A549 (cell line): Measurements from ENCODE around the gene HTRA3.

ENCODE experiments used
- EP300 ChIP-seq, 2 experiments: fragments of >200 bp; sonication (Bioruptor Twin); formaldehyde crosslinking; IDR thresholded peaks; 2 replicates in 1 of 2; 3 replicates in 1 of 2; pipeline ENCODE4 v1.6.1; 2016 to 2017
- ESRRA ChIP-seq: fragments of 150-350 bp; IDR thresholded peaks from 2 replicates; pipeline ENCODE4 v1.6.1; 2014; ENCODE audit warnings: mild to moderate bottlenecking, low read length, borderline replicate concordance
- MAFK ChIP-seq: fragments of 450-650 bp; IDR thresholded peaks from 2 replicates; pipeline ENCODE4 v1.6.1; 2014; ENCODE audit not compliant: partially characterized antibody
- MAZ ChIP-seq: fragments of 150-350 bp; IDR thresholded peaks from 2 replicates; pipeline ENCODE4 v1.6.1; 2014; ENCODE audit warnings: antibody characterized with exemption, low read depth, low read length, borderline replicate concordance
- POLR2A ChIP-seq: IDR thresholded peaks from 2 replicates; pipeline ENCODE4 v1.6.1; 2012; ENCODE audit warnings: mild to moderate bottlenecking, low read length
- RAD21 ChIP-seq, 2 experiments: fragments of >200 bp in 1 of 2; sonication (Bioruptor Twin) in 1 of 2; formaldehyde crosslinking in 1 of 2; IDR thresholded peaks in 1 of 2; conservative IDR thresholded peaks in 1 of 2; 2 replicates in 1 of 2; 3 replicates in 1 of 2; pipeline ENCODE4 v1.6.1; 2012 to 2018; ENCODE audit warnings: inconsistent platforms in 1 of 2
- SMC3 ChIP-seq: fragments of >200 bp; sonication (Bioruptor Twin); formaldehyde crosslinking; IDR thresholded peaks from 3 replicates; pipeline ENCODE4 v1.6.1; 2018; ENCODE audit warnings: inconsistent platforms
- SREBF2 ChIP-seq: fragments of 450-650 bp; IDR thresholded peaks from 2 replicates; pipeline ENCODE4 v1.6.1; 2014; ENCODE audit warnings: mild to moderate bottlenecking, moderate library complexity
- TF ChIP-seq, protein P1 (sequence below): fragments of >200 bp; sonication (Bioruptor Twin); formaldehyde crosslinking; IDR thresholded peaks from 3 replicates; pipeline ENCODE4 v1.5.1; 2016
- TF ChIP-seq, protein P2 (sequence below): fragments of 200-600 bp; sonication (generic); IDR thresholded peaks from 2 replicates; pipeline ENCODE4 v1.6.1; 2016; ENCODE audit warnings: antibody characterized with exemption, mild to moderate bottlenecking, moderate library complexity
- TF ChIP-seq, protein P3 (sequence below): fragments of 250-450 bp; sonication (Bioruptor Pico); IDR thresholded peaks from 2 replicates; pipeline ENCODE4 v1.5.0; 2020; ENCODE audit warnings: low read depth, mild to moderate bottlenecking, moderate library complexity
- TF ChIP-seq, protein P4 (sequence below): fragments of 250-450 bp; sonication (Bioruptor Pico); IDR thresholded peaks from 2 replicates; pipeline ENCODE4 v1.5.0; 2021; ENCODE audit warnings: mild to moderate bottlenecking, moderate library complexity, borderline replicate concordance
- TF ChIP-seq, protein P5 (sequence below): IDR thresholded peaks from 2 replicates; pipeline ENCODE4 v1.6.1; 2012

DNA sequence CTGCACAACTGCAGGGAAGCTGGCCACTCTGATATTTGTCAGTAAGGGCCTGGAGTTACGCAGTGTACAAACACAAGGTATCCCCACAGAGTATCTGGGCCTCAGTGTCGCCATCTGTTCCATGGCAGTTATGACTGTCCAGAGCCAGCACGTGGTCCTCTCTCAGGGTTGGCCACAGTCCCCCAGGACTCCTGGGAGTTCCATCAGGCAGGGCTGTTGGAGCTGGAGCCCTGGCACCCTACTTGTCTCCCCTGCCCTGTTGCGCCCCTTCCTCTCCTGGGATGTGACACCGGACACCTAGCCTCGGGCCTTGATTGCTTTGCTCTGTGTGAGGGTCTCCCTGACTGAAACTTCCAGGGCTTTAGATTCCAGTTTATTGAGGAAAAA, 8.4 kb downstream of the HTRA3 start:
- TF ChIP-seq, protein P1, sequence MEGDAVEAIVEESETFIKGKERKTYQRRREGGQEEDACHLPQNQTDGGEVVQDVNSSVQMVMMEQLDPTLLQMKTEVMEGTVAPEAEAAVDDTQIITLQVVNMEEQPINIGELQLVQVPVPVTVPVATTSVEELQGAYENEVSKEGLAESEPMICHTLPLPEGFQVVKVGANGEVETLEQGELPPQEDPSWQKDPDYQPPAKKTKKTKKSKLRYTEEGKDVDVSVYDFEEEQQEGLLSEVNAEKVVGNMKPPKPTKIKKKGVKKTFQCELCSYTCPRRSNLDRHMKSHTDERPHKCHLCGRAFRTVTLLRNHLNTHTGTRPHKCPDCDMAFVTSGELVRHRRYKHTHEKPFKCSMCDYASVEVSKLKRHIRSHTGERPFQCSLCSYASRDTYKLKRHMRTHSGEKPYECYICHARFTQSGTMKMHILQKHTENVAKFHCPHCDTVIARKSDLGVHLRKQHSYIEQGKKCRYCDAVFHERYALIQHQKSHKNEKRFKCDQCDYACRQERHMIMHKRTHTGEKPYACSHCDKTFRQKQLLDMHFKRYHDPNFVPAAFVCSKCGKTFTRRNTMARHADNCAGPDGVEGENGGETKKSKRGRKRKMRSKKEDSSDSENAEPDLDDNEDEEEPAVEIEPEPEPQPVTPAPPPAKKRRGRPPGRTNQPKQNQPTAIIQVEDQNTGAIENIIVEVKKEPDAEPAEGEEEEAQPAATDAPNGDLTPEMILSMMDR: no peak
- TF ChIP-seq, protein P2, sequence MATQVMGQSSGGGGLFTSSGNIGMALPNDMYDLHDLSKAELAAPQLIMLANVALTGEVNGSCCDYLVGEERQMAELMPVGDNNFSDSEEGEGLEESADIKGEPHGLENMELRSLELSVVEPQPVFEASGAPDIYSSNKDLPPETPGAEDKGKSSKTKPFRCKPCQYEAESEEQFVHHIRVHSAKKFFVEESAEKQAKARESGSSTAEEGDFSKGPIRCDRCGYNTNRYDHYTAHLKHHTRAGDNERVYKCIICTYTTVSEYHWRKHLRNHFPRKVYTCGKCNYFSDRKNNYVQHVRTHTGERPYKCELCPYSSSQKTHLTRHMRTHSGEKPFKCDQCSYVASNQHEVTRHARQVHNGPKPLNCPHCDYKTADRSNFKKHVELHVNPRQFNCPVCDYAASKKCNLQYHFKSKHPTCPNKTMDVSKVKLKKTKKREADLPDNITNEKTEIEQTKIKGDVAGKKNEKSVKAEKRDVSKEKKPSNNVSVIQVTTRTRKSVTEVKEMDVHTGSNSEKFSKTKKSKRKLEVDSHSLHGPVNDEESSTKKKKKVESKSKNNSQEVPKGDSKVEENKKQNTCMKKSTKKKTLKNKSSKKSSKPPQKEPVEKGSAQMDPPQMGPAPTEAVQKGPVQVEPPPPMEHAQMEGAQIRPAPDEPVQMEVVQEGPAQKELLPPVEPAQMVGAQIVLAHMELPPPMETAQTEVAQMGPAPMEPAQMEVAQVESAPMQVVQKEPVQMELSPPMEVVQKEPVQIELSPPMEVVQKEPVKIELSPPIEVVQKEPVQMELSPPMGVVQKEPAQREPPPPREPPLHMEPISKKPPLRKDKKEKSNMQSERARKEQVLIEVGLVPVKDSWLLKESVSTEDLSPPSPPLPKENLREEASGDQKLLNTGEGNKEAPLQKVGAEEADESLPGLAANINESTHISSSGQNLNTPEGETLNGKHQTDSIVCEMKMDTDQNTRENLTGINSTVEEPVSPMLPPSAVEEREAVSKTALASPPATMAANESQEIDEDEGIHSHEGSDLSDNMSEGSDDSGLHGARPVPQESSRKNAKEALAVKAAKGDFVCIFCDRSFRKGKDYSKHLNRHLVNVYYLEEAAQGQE: no peak
- TF ChIP-seq POLR2A (no peak), MAFK (no peak), ESRRA (no peak), MAZ (no peak), SMC3 (no peak), EP300 (IDR thresholded peaks at IDR 0.05) (no peak), SREBF2 (no peak), RAD21 (conservative IDR thresholded peaks at IDR 0.05 in 1 of 2, IDR thresholded peaks at IDR 0.05 in 1 of 2) (no peak)
- TF ChIP-seq, protein P3, sequence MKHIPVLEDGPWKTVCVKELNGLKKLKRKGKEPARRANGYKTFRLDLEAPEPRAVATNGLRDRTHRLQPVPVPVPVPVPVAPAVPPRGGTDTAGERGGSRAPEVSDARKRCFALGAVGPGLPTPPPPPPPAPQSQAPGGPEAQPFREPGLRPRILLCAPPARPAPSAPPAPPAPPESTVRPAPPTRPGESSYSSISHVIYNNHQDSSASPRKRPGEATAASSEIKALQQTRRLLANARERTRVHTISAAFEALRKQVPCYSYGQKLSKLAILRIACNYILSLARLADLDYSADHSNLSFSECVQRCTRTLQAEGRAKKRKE: no peak
- TF ChIP-seq, protein P4, sequence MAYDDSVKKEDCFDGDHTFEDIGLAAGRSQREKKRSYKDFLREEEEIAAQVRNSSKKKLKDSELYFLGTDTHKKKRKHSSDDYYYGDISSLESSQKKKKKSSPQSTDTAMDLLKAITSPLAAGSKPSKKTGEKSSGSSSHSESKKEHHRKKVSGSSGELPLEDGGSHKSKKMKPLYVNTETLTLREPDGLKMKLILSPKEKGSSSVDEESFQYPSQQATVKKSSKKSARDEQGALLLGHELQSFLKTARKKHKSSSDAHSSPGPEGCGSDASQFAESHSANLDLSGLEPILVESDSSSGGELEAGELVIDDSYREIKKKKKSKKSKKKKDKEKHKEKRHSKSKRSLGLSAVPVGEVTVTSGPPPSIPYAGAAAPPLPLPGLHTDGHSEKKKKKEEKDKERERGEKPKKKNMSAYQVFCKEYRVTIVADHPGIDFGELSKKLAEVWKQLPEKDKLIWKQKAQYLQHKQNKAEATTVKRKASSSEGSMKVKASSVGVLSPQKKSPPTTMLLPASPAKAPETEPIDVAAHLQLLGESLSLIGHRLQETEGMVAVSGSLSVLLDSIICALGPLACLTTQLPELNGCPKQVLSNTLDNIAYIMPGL: no peak
- TF ChIP-seq, protein P5, sequence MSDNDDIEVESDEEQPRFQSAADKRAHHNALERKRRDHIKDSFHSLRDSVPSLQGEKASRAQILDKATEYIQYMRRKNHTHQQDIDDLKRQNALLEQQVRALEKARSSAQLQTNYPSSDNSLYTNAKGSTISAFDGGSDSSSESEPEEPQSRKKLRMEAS: no peak; the same call in 1 of the 2 replicates
